Motor neuron (in vitro differentiated cells): ENCODE results near the gene RBM12. TPM values are rescaled to one million over a fixed set of nuclear protein-coding genes. Genes with fewer than 3 reads are reported as not detected.
A peak's percentile ranks its signal among the peaks of the same experiment; 100 is the strongest.

Experiments used
- ATAC-seq, 8 experiments: fragments of 200-7000 bp; cut with Tn5 transposase; replicated peaks in 6 of 8; 2 replicates each; pipeline ENCODE4 v1.8.0; 2021; ENCODE audit warnings: mild to moderate bottlenecking in 8 of 8, moderate library complexity in 8 of 8
- H3K27ac ChIP-seq, 2 donors: fragments of 250-450 bp; sonication (Bioruptor Pico); 2 replicates each; pipeline ENCODE4 v1.9.0; 2021; ENCODE audit warnings: antibody characterized with exemption in 2 of 2, mild to moderate bottlenecking in 2 of 2, moderate library complexity in 1 of 2
- H3K4me1 ChIP-seq, 2 donors: fragments of 250-450 bp; sonication (Bioruptor Pico); replicated peaks in 1 of 2; 2 replicates each; pipeline ENCODE4 v1.6.1; 2021; ENCODE audit warnings: antibody characterized with exemption in 2 of 2, mild to moderate bottlenecking in 2 of 2, moderate library complexity in 1 of 2
- H3K4me3 ChIP-seq, 5 donors: fragments of 250-450 bp; sonication (Bioruptor Pico); 2 replicates each; pipeline ENCODE4 v1.9.0; 2021; ENCODE audit warnings: antibody characterized with exemption in 5 of 5, mild to moderate bottlenecking in 5 of 5, moderate library complexity in 4 of 5
- WGBS, 10 experiments: fragments of 450-650 bp; shearing (Covaris generic); methylation state at CpG; one replicate each; pipeline ENCODE4 v1.0.0; 2022; 5-methylcytosine and 5-hydroxymethylcytosine counted together
- in situ Hi-C, 9 experiments: fragments of 400-800 bp; cut with MboI; loops; one replicate each; pipeline ENCODE4 v1.15.0; 2021; ENCODE audit warnings: low sequenced_read_pairs in 9 of 9, low pct_unique_long_range_greater_than_20kb in 2 of 9; ENCODE audit not compliant: unreplicated experiment in 9 of 9
- total RNA-seq, 8 experiments: library from RNA; unstranded; fragments of 300-600 nt; gene quantifications; 2 replicates each; pipeline versions ENCODE4 v1.2.3 to v1.2.4, GENCODE V29; 2022

Gene RBM12
- total RNA-seq, 8 experiments from 2014 or later: 33.1 to 98.0 (median 51.1) TPM

DNA sequence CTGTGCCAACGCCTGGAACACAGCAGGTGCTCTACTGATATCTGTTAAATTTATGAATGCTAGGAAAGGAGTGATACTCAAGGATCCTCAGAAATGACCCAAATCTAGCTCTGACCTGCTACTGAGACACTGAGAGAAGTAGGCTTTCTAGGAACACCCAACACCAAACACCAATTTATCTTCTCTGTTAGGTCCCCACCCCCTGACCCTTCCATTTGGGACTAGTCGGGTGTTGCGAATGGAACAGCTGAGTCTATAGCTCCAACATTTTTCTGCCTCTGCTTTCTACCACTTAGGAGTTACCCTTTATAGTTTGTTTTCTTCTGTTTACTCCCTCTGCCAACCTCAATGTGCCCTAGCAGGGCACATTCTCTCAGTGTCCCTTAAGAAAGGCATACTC is 24.0 kb downstream of the RBM12 start:
- H3K4me1 ChIP-seq: no peaks in the 10 kb centered on the region
- ATAC-seq: no peak
- in situ Hi-C loops: no loop called here
- H3K27ac ChIP-seq: no peak overlapping the region
- WGBS, 10 experiments: 71 to 100% (median 84%) methylated on average over 1 to 3 of the region's 3 CpGs; no CpG with 5 or more reads in 2 of the 10 experiments
- no peak overlapping the region for H3K4me3 ChIP-seq

DNA sequence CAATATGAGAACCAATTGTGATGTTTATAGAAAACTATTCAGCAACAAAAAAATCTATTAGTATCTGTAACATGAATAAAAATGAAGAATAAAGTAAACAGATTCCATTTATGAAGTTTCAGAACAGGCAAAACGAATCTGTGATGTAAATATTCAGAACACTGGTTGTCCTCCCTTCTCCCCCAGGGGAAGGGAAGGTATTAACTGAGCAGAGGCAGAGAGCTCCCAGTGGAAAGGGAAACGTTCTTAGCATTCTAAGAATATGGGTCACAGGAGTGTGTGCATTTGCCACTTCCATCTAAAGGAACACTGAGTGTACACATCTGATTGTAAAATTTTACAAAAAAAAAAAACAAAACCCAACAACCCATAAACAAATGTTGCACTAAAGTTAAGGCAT is 25.9 kb downstream of the RBM12 start:
- Histone ChIP-seq H3K27ac (no peak overlapping the region), H3K4me1 (no peaks in the 10 kb centered on the region), H3K4me3 (no peak overlapping the region)
- in situ Hi-C loops: no loop called here
- 0 to 100% (median 72%) methylated on average over 1 to 2 of the region's 2 CpGs; no CpG with 5 or more reads in 3 of the 10 experiments for WGBS, 10 experiments
- ATAC-seq: peak in 3 of 8 experiments; percentile 79 to 80 (median 79)

DNA sequence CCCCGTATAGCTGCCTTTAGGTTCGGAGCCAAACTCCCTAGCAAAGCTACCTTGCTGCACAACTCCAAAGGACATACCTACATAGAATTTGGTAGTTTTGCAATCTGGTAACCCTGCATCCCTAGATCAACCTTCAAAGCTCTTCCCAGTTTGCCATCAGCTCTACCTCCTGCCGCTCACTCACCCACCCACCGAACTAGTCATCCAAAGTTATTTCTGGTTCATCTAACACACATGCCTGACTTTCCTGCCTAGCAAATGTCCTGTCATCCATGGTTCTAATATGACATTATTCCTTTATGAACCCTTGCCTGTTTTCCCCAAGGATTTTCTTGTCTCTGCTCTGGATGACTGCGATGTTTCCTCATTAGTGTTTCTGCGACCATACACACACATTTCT is 27.4 kb downstream of the RBM12 start:
- H3K27ac ChIP-seq: no peak overlapping the region
- ATAC-seq: no peak
- in situ Hi-C loops: no loop called here

DNA sequence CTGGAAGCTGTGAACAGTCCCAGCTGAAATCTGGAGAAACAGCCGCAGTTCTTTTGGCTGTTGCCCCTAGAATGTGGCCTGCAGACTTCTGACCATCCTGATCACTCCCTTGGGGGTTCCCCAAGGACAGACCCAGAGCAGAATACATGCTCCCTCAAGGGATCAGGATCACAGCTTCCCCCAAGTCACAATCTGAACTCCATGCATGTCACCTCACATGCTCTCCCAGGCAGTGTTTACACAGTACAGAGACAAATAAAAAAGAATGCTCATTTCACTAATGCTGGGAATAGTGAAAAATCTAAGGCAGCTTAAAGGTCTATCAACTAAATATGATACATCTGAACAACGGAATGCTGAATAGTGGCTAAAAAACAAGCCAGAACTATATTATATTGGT is 28.6 kb downstream of the RBM12 start:
- in situ Hi-C loops: no loop called here
- Histone ChIP-seq H3K4me1 (no peaks in the 10 kb centered on the region), H3K27ac (no peak overlapping the region), H3K4me3 (no peak overlapping the region)
- ATAC-seq: peak in 1 of 8 experiments; percentile 36
- WGBS, 10 experiments: 25 to 100% (median 96%) methylated on average over 1 to 2 of the region's 2 CpGs; no CpG with 5 or more reads in 2 of the 10 experiments

More for the DNA sequence above, 27.4 kb downstream of the RBM12 start:
- no peaks in the 10 kb centered on the region for H3K4me1 ChIP-seq
- 83 to 100% (median 100%) methylated on average over 1 to 6 of the region's 6 CpGs; no CpG with 5 or more reads in 1 of the 10 experiments for WGBS, 10 experiments
- no peak overlapping the region for H3K4me3 ChIP-seq

DNA sequence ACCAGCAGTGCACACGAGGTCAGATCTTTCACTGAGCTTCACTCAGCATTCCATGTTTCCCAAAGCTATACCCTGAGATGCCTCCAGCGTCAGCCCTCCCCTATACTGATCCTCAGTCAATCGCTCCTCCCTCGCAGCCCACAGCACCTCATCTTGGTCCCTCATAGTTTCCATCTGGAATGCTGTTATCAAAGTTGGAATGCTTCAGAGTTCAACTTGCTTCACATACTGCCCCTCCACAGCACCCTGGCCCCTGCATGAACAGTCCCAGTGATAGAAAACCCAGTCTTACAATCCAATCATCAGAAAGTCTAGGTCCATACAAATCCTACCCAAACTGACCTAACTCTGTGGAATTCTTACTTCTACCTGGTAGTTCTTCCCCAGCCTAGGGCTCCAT is 29.0 kb downstream of the RBM12 start:
- ATAC-seq: peak in 1 of 8 experiments; percentile 39
- Histone ChIP-seq H3K4me3 (no peak overlapping the region), H3K27ac (no peak overlapping the region), H3K4me1 (no peaks in the 10 kb centered on the region)
- in situ Hi-C loops: no loop called here
- 64 to 100% (median 92%) methylated on average over 2 to 4 of the region's 4 CpGs; no CpG with 5 or more reads in 3 of the 10 experiments for WGBS, 10 experiments

DNA sequence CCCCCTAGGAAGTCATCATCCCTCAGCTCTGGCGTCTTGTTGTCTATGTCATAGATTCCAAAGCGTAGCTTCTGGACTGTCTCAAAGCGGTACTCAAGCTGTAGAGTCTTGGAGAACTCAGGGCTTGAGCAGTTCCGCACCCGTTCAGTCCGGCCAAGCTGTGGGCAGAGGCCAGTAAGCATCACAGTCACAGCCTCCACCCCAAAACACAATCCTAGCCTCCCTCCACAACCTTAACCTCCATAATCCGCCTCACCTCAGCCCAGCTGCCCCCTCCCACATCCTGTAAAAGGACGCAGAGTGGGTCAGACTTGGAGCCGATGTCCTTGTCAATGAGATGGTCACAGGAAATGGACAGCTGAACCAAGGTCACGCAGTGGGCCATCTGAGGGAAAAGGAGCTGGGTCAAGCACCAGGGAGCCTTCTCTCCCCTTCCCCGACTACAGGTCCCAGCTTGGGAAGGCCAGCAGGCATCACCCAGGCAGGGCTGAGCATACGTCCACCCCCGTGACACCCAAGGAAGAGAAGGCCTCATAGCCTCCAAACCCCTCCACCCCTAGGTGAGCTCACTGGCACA is 32.1 kb downstream of the RBM12 start:
- Histone ChIP-seq H3K4me1 (no peaks in the 10 kb centered on the region), H3K4me3 (no peak overlapping the region), H3K27ac (no peak overlapping the region)
- WGBS, 10 experiments: 87 to 100% (median 94%) methylated on average over 2 to 6 of the region's 13 CpGs; no CpG with 5 or more reads in 3 of the 10 experiments
- in situ Hi-C loops: no loop called here
- ATAC-seq: no peak

DNA sequence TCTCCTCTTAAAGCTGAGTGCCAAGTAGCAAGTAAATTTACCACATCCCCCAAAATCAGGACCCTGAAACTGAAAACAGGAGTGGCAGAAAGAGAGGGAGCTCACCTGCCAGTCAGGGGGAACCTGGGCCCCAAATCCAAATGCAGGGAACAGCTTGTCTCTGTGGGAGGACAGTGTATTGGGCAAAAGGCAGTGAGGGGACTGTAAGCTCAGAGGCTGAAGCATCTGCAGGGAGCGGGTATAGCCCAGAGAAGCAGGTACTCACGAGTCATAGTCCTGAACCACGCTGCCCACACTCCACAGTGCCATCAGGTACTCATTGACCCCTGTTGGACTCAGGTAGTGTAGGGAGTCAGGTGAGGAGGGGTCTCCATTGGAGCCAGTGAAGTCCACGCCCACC is 34.1 kb downstream of the RBM12 start:
- peak in 1 of 8 experiments; percentile 14 for ATAC-seq
- no peak overlapping the region for H3K4me3 ChIP-seq
- in situ Hi-C loops: no loop called here
- no peak overlapping the region for H3K27ac ChIP-seq
- 86 to 100% (median 100%) methylated on average over 1 to 3 of the region's 4 CpGs; no CpG with 5 or more reads in 5 of the 10 experiments for WGBS, 10 experiments
- H3K4me1 ChIP-seq: no peaks in the 10 kb centered on the region

DNA sequence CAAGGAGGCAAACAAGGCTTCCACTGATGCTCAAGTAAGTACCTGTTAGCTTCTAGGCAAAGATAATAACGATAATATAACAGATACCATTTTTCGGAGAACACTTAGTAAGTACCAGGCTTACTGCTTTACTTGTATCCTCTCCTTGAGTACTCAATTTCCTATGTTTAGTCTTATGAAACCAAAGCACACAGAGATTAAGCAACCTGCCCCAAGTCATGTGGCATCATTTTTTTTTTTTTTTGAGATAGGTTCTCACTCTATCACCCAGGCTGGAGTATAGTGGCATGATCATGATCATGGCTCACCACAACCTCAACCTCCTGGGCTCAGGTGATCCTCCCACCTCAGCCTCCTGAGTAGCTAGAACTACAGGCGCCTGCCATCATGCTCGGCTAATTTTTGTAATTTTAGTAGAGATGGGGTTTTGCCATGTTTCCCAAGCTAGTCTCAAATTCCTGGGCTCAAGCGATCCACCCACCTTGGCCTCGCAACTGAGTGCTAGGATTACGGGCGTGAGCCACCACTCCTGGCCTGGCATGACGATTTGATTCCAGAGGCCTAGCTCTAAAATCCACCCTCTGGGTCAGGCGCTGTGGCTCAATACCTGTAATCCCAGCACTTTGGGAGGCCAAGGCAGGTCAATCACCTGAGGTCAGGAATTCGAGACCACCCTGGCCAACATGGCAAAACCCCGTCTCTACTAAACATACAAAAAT is 35.1 kb downstream of the RBM12 start:
- no peak overlapping the region for H3K27ac ChIP-seq
- no peaks in the 10 kb centered on the region for H3K4me1 ChIP-seq
- WGBS, 10 experiments: 86 to 100% (median 100%) methylated on average over 1 to 6 of the region's 12 CpGs
- H3K4me3 ChIP-seq: no peak overlapping the region
- in situ Hi-C loops: no loop called here
- ATAC-seq: no peak

DNA sequence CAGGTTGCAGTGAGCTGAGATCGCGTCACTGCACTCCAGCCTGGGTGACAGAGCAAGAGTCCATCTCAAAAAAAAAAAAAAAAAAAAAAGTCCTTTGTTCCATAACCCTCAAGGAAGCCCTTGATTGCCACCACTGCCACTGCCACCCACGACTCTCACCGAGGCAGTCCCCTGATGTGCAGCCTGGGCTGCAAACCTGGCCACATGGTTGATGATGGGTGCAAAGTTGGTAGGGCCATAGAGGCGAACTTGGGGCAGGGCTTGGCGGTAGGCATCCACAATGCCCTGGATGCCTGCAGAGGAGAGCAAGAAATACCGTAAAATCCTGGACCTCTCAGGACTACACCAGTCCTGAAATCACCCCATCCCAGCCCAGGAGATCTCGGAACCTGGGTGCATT is 37.6 kb downstream of the RBM12 start:
- WGBS, 10 experiments: 80 to 100% (median 100%) methylated on average over 1 to 5 of the region's 8 CpGs; no CpG with 5 or more reads in 2 of the 10 experiments
- ATAC-seq: no peak
- in situ Hi-C loops: no loop called here
- H3K4me1 ChIP-seq: no peaks in the 10 kb centered on the region
- no peak overlapping the region for H3K4me3 ChIP-seq
- no peak overlapping the region for H3K27ac ChIP-seq

DNA sequence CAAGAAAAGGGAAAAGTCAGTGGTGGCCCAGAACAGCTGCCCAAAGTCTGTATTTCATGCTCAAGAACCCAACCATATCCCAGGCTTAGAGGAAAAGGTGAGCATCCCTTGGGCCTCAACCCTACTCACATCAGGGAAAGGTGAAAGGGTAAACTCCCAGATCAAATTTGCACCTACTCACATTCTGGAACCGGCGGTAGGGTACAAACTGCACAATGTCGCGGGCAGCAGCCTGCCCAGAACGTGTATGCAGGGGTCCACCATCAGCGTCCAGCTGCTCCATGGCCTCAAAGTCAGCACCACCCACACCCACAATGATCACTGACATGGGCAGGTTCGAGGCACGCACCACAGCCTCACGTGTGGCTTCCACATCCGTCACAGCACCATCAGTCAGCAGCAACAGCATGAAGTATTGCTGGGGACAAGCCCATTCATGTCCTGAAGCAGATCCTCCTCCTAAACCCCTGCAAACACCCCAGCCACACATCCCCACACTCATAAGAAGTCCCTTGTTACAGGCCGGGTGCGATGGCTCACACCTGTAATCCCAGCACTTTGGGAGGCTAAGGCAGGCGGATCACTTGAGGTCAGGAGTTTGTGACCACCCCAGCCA is 38.2 kb downstream of the RBM12 start:
- in situ Hi-C loops: no loop called here
- ATAC-seq: no peak
- no peak overlapping the region for H3K4me3 ChIP-seq
- no peaks in the 10 kb centered on the region for H3K4me1 ChIP-seq
- H3K27ac ChIP-seq: no peak overlapping the region
- 94 to 97% (median 95%) methylated on average over 4 to 11 of the region's 13 CpGs; no CpG with 5 or more reads in 7 of the 10 experiments for WGBS, 10 experiments

DNA sequence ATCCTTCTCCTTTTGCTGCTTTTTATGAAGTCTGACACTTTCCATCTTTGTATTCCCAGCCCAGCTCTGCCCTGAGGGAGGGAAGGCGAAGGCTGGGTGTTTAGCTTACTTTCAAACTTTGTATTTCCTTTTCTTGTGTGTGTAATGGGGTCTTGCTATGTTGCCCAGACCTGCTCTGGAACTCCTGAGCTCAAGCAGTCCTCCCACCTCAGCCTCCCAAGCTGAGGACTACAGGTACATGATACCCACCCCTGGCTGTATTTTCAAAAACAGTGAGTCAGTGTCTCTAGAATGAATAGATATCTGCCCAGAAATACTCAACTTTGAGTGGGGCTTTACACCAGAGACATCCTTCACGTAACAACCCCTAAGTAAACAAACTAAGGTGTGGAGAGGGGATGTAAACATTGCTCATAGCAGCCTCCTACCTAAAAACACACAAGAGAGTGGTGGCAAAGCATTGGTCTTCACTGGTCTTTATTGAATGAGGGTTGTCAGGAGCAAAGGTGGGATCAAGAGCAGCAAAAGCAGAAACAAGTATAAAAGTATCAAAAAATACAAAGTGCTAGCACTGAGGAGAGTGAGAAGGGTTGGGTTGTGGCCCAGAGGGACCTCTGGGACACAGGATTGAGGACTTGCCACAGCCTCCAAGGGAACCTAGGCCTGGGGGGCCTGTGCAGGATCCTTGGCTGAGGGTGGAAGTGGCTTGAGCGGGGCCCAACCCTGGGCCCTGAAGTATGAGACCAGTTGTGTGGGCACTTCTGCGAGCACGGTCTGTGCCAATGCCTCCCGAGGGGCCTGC is 38.9 kb downstream of the RBM12 start:
- H3K27ac ChIP-seq: no peak overlapping the region
- H3K4me3 ChIP-seq: no peak overlapping the region
- 91 to 100% (median 100%) methylated on average over 1 to 4 of the region's 6 CpGs; no CpG with 5 or more reads in 1 of the 10 experiments for WGBS, 10 experiments
- H3K4me1 ChIP-seq: no peaks in the 10 kb centered on the region
- no peak for ATAC-seq
- in situ Hi-C loops: no loop called here

DNA sequence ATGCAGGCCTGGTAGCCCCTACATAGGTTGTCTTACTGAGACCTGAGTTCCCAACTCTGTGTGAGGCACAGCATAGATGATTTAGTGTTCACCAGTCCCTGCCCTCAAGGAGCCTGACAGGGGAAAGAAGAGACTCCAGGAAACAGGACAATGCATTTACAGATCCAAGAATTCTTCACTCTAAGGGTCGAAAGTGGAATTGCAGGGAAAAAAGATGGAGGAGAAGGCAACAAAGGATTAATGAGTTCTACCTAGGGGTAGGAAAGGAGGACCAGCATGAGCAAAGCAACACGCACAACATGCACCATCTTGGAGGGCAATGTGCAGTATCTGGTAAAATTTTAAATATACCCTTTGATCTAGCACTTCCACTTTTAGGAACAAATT is 43.1 kb downstream of the RBM12 start:
- WGBS, 10 experiments: 14 to 100% (median 90%) methylated on average over 1 to 2 of the region's 2 CpGs; no CpG with 5 or more reads in 1 of the 10 experiments
- Histone ChIP-seq H3K4me3 (no peak overlapping the region), H3K4me1 (peaks cover 5 to 9% of the 10 kb centered on the region in 2 donors), H3K27ac (no peak overlapping the region)
- in situ Hi-C loops: no loop called here
- ATAC-seq: no peak
